Right lobe of liver (tissue), 6 donors: ENCODE results near the gene MACF1. TPM values are rescaled to one million over a fixed set of nuclear protein-coding genes. Genes with fewer than 3 reads are reported as not detected.

Source experiments
- ATAC-seq, 4 donors: fragments of 200-7000 bp; cut with Tn5 transposase; one replicate each; pipeline ENCODE4 v1.9.1; 2020; ENCODE audit warnings: mild to moderate bottlenecking in 4 of 4, moderate library complexity in 4 of 4
- DNase-seq, 3 donors: peaks; one replicate each; pipeline ENCODE4 v3.0.0-alpha.2; 2020
- H3K27ac ChIP-seq, 3 donors: fragments of 200-600 bp; one replicate each; pipeline ENCODE4 v1.8.0; 2022
- H3K27me3 ChIP-seq, 2 donors: fragments of 200-600 bp; one replicate each; pipeline ENCODE4 v1.8.0; 2022
- H3K36me3 ChIP-seq, 4 donors: fragments of 200-600 bp; sonication (generic) in 1 of 4; one replicate each; pipeline versions ENCODE4 v1.5.1 to v1.8.0; 2017 to 2022; ENCODE audit warnings: control low read depth in 1 of 4
- H3K4me1 ChIP-seq, 4 donors: fragments of 200-600 bp; sonication (generic) in 1 of 4; one replicate each; pipeline versions ENCODE4 v1.5.1 to v1.8.0; 2017 to 2022; ENCODE audit warnings: control low read depth in 1 of 4
- H3K4me3 ChIP-seq, 3 donors: fragments of 200-600 bp; one replicate each; pipeline ENCODE4 v1.8.0; 2022
- H3K9me3 ChIP-seq, 4 donors: fragments of 200-600 bp; sonication (generic) in 1 of 4; one replicate each; pipeline versions ENCODE4 v1.5.1 to v1.8.0; 2017 to 2022; ENCODE audit warnings: control low read depth in 1 of 4
- POLR2A ChIP-seq: fragments of 450-650 bp; IDR thresholded peaks from one replicate; pipeline ENCODE4 v1.6.1; 2017; ENCODE audit warnings: antibody characterized with exemption, mild to moderate bottlenecking
- WGBS: methylation state at CpG from one replicate; pipeline ENCODE4 v1.1.6; 2018; ENCODE audit warnings: low coverage, low lambda C conversion rate; ENCODE audit not compliant: insufficient coverage; ENCODE audit errors: missing lambda C conversion rate; 5-methylcytosine and 5-hydroxymethylcytosine counted together
- intact Hi-C, 2 donors: fragments of 100-400 bp; cut with DNase I; formaldehyde crosslinking; loops; one replicate each; pipeline versions ENCODE4 v1.11.2 to v1.14.1; 2022
- total RNA-seq, 6 experiments: library from RNA; depleted of rRNA in 2 of 6; stranded (reverse); fragments of >200 nt in 2 of 6; fragmentation: NEBNext Ultra II Directional in 3 of 6; extraction: Animal tissue kit (Norgen Biotek cat#: 25700) in 3 of 6; gene quantifications; one replicate each; pipeline versions ENCODE4 v1.1.0 to v1.2.4, GENCODE V29; 2016 to 2023
- TF ChIP-seq, protein P1 (sequence below), 4 donors: fragments of 200-600 bp in 3 of 4; fragments of 450-650 bp in 1 of 4; IDR thresholded peaks; one replicate each; pipeline versions ENCODE4 v1.5.1 to v1.8.0; 2016 to 2022; ENCODE audit warnings: antibody characterized with exemption in 4 of 4, mild to moderate bottlenecking in 2 of 4
- donor health status: DM: no; HTN: yes; CAD: no.
- donor health status: DM: no; HTN: no; CAD: no.
- donor health status: DM: no; HTN: no; CAD: no.
- donor health status: DM: no; HTN: yes; CAD: no.
- donor health status: DM: no; HTN: yes; CAD: no.

The MACF1 gene
- total RNA-seq, 6 experiments from 2014 or later = 78.4 to 141 (median 100) TPM

GRCh38 chr1:39272027-39272797 lies 67.7 kb downstream of the MACF1 start:
- 10% methylated on average over 3 of the region's 3 CpGs for WGBS
- TF ChIP-seq, protein P1, sequence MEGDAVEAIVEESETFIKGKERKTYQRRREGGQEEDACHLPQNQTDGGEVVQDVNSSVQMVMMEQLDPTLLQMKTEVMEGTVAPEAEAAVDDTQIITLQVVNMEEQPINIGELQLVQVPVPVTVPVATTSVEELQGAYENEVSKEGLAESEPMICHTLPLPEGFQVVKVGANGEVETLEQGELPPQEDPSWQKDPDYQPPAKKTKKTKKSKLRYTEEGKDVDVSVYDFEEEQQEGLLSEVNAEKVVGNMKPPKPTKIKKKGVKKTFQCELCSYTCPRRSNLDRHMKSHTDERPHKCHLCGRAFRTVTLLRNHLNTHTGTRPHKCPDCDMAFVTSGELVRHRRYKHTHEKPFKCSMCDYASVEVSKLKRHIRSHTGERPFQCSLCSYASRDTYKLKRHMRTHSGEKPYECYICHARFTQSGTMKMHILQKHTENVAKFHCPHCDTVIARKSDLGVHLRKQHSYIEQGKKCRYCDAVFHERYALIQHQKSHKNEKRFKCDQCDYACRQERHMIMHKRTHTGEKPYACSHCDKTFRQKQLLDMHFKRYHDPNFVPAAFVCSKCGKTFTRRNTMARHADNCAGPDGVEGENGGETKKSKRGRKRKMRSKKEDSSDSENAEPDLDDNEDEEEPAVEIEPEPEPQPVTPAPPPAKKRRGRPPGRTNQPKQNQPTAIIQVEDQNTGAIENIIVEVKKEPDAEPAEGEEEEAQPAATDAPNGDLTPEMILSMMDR (IDR thresholded peaks at IDR 0.05) = no peak
- no peak for TF ChIP-seq POLR2A
- Histone ChIP-seq H3K36me3 (no peaks in the 10 kb centered on the region), H3K9me3 (no peaks in the 10 kb centered on the region), H3K4me1 (peaks cover 0 to 11% (median 6%) of the 10 kb centered on the region in 4 donors), H3K27me3 (no peaks in the 10 kb centered on the region), H3K27ac (no peak overlapping the region), H3K4me3 (no peak overlapping the region)
- peak in 1 of 3 donors; percentile 48 for DNase-seq
- peak; percentile 75 to 89 (median 82) for ATAC-seq
- intact Hi-C loops = no loop called here

DNA sequence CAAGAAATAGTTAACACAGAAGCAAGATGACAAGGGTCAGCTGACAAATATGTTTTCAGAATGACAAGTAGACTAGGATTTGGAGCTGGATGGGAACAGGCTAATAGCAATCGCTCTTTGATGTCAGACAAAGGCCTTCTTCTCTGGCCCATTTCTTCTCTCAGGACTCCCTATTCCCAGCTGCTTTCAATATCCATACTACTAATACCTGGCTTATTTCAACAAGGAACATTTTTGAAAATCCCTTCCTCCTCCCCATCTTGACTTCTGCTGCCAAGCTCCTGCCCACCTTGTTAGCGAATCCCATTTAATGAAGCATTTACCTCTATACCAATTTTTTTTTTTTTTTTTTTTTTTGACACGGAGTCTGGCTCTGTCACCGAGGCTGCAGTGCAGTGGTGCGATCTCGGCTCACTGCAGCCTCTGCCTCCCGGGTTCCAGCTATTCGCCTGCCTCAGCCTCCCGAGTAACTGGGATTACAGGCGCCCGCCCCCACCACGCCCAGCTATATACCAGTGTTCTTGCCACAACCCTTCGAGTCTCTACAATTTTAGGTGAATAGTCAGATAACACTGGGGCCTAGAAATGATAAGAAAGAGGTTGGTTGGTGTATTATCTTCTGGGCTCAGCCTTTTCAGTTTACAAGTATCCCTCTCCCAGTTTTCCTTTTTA lies 68.4 kb downstream of the MACF1 start:
- H3K4me1 ChIP-seq = peaks cover 0 to 9% (median 5%) of the 10 kb centered on the region in 4 donors
- TF ChIP-seq, protein P1 (IDR thresholded peaks at IDR 0.05) = no peak
- no peak for TF ChIP-seq POLR2A
- WGBS = 87% methylated on average over 11 of the region's 13 CpGs
- no peak overlapping the region for H3K27ac ChIP-seq
- H3K36me3 ChIP-seq = no peaks in the 10 kb centered on the region
- H3K27me3 ChIP-seq = no peaks in the 10 kb centered on the region
- ATAC-seq (no peak), DNase-seq (no peak)
- no peak overlapping the region for H3K4me3 ChIP-seq
- H3K9me3 ChIP-seq = no peaks in the 10 kb centered on the region
- intact Hi-C loops = no loop called here

DNA sequence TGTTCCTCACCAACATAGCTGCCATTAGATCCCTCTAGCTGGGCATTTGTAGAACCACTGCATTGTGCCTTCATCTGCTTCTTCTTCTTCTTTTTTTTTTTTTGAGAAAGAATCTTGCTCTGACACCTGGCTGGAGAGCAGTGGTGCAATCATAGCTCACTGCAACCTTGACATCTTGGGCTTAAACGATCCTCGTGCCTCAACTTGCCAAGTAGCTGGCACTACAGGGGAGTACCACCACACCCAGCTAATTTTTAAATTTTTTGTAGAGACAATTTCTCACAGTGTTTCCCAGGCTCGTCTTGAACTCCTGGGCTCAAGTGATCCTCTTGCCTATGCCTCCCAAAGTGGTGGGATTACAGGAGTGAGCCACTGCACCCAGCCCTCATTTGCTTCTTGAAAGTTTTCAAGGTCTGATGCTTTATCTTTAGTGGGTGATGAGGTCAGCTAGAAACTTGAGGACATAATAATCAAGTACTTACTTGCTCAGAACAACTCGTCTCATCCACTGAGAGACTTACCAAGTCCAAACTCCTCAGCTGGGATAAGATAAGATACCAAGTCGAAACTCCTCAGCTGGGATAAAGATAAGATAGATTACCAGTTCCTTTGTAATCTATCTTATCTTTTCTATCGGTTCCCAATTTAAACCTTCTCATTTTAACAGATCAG lies 71.5 kb downstream of the MACF1 start:
- DNase-seq = no peak
- Histone ChIP-seq H3K27me3 (no peaks in the 10 kb centered on the region), H3K36me3 (no peaks in the 10 kb centered on the region), H3K4me1 (peaks cover 0 to 9% (median 6%) of the 10 kb centered on the region in 4 donors), H3K27ac (no peak overlapping the region), H3K9me3 (no peaks in the 10 kb centered on the region), H3K4me3 (no peak overlapping the region)
- WGBS = 73% methylated on average over 6 of the region's 6 CpGs
- no peak for ATAC-seq
- no peak for TF ChIP-seq POLR2A
- TF ChIP-seq, protein P1 (IDR thresholded peaks at IDR 0.05) = no peak
- intact Hi-C loops = no loop called here

- no peaks in the 10 kb centered on the region for H3K27me3 ChIP-seq
- DNase-seq (no peak), ATAC-seq (no peak)
- H3K36me3 ChIP-seq = peaks cover 0 to 7% (median 2%) of the 10 kb centered on the region in 4 donors
- H3K9me3 ChIP-seq = no peaks in the 10 kb centered on the region
- H3K4me1 ChIP-seq = peaks cover 0 to 5% (median 0%) of the 10 kb centered on the region in 4 donors
- intact Hi-C loops = no loop called here
- H3K4me3 ChIP-seq = no peak overlapping the region
- H3K27ac ChIP-seq = no peak overlapping the region
- TF ChIP-seq POLR2A = no peak
- TF ChIP-seq, protein P1 (IDR thresholded peaks at IDR 0.05) = no peak
These were observed 73.4 kb downstream of the MACF1 start for GRCh38 chr1:39277879-39278278.
